ENCODE data around the gene PLVAP.

GRCh38 chr19:17353386-17353785, 23.8 kb downstream of the PLVAP start:
- TF ChIP-seq POLR2AphosphoS5 (IDR thresholded peaks at IDR 0.05; ENCODE audit: low read depth) (no peak), CTCF (conservative IDR thresholded peaks at IDR 0.05; ENCODE audit: low read depth in 2 of 2) (no peak), EZH2 (IDR thresholded peaks at IDR 0.05; ENCODE audit: low read depth, unreplicated experiment) (no peak), REST (IDR thresholded peaks at IDR 0.05; ENCODE audit: unreplicated experiment) (no peak), ETS1 (IDR thresholded peaks at IDR 0.05) (no peak), ZNF331 (CRISPR knock-in tag; IDR thresholded peaks at IDR 0.05; ENCODE audit: low read depth) (no peak), CREB1 (CRISPR knock-in tag; IDR thresholded peaks at IDR 0.05; ENCODE audit: low read depth) (no peak), ZNF114 (CRISPR knock-in tag; IDR thresholded peaks at IDR 0.05) (no peak)
